Activated CD8-positive, alpha-beta memory T cell treated with anti-CD3 and anti-CD28 coated beads, Interleukin-2, amount 50 U/mL, for 4 hours (primary cell): ENCODE measurements around the gene PGAM2.
"Not testable (repeated sequence)": the region's sequence is repeated elsewhere in the genome, so short reads cannot be mapped to it uniquely, and the experiment has no call there.

Experiments
- DNase-seq: peaks from one replicate; pipeline ENCODE4 v3.0.0-alpha.2; 2020

Gene PGAM2

DNA sequence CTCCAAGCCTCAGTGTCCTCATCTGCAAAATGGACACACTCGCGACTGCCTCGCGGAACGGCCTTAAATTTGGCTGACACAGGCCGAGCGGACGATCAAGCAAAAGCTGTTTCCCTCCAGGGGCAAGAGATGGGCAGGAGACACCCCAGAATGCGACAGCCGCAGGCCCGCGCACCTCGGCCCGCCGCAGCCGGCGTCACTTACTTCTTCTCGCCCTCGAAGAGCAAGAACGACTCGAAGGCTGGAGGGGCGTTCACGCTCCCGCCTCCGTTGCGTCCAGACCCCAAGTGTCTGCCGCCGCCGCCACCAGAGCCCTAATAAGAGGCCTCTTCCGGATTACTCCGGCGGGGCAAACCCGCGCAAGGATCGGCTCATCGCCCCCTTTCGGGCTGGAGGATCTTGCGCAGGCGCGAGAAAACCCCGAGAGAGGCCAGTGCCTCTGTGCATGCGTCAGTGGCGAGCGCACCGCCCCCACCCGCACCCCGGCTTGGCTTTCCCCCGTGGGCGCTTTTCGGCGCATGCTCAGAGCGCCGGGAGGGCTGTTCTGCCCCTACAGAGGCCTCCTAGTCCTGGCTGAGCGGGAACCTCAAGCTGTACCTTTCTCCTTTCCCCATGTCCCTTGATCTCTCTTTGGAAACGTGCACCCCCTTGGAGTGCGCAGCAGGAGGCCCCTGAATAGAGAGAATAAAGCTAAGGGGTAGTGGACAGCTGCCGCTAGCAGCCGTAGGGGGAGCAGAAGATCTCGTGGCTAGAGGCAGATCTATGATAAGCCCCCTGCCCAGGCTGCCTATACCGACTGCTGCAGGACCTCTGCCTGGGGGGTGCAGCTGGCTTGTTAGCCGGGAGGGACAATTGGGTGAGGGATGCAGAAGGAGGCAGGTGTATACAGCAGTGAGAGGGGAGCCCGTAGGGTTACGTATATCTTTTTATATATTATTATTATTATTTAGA lies 46.2 kb downstream of the PGAM2 start:
- DNase-seq: peak; percentile 99

GRCh38 chr7:44015090-44015489 lies 50.3 kb downstream of the PGAM2 start:
- not testable (repeated sequence) for DNase-seq
